H9 (cell line): Measurements from ENCODE around the gene HLA-DQA1. TPM values are rescaled to one million over a fixed set of nuclear protein-coding genes. Genes with fewer than 3 reads are reported as not detected.

Experiments used
- DNase-seq: peaks from one replicate; pipeline ENCODE4 v3.0.0-alpha.2; 2017
- H2AFZ ChIP-seq: one replicate; pipeline ENCODE4 v1.6.1; 2013; ENCODE audit warnings: mild to moderate bottlenecking, low read length, control low read depth, moderate library complexity
- H2AK5ac ChIP-seq: 2 replicates; pipeline ENCODE4 v1.6.1; 2013; ENCODE audit warnings: low read length, control low read depth, mixed read lengths; ENCODE audit not compliant: insufficient read length
- H2BK120ac ChIP-seq: one replicate; pipeline ENCODE4 v1.6.1; 2013; ENCODE audit warnings: low read depth, mild to moderate bottlenecking, low read length, control low read depth, inconsistent platforms; ENCODE audit not compliant: poor library complexity, severe bottlenecking
- H2BK12ac ChIP-seq: 2 replicates; pipeline ENCODE4 v1.6.1; 2013; ENCODE audit warnings: low read length, control low read depth, mixed read lengths, low read depth; ENCODE audit not compliant: insufficient read length
- H2BK15ac ChIP-seq: 2 replicates; pipeline ENCODE4 v1.6.1; 2013; ENCODE audit warnings: low read depth, low read length, control low read depth
- H2BK20ac ChIP-seq: one replicate; pipeline ENCODE4 v1.6.1; 2013; ENCODE audit warnings: low read depth, mild to moderate bottlenecking, low read length, control low read depth, inconsistent platforms; ENCODE audit not compliant: poor library complexity, severe bottlenecking
- H2BK5ac ChIP-seq: 2 replicates; pipeline ENCODE4 v1.6.1; 2013; ENCODE audit warnings: low read length, control low read depth, mixed read lengths; ENCODE audit not compliant: insufficient read length
- H3K14ac ChIP-seq: 2 replicates; pipeline ENCODE4 v1.6.1; 2013; ENCODE audit warnings: low read length, control low read depth; ENCODE audit not compliant: insufficient read depth
- H3K18ac ChIP-seq: 2 replicates; pipeline ENCODE4 v1.6.1; 2013; ENCODE audit warnings: low read depth, mild to moderate bottlenecking, mixed read lengths, low read length, control low read depth; ENCODE audit not compliant: insufficient read length
- H3K23ac ChIP-seq: 2 replicates; pipeline ENCODE4 v1.6.1; 2013; ENCODE audit warnings: low read length, control low read depth, mixed read lengths, low read depth; ENCODE audit not compliant: insufficient read length
- H3K23me2 ChIP-seq: 2 replicates; pipeline ENCODE4 v1.6.1; 2013; ENCODE audit warnings: low read depth, mild to moderate bottlenecking, mixed read lengths, low read length, control low read depth; ENCODE audit not compliant: insufficient read length, poor library complexity, severe bottlenecking
- H3K27ac ChIP-seq: 2 replicates; pipeline ENCODE4 v1.5.1; 2013; ENCODE audit warnings: low read length, control low read depth, mixed read lengths, low read depth; ENCODE audit not compliant: insufficient read length
- H3K27me3 ChIP-seq: 2 replicates; pipeline ENCODE4 v1.6.1; 2013; ENCODE audit warnings: low read length, control low read depth, inconsistent platforms; ENCODE audit not compliant: insufficient read depth
- H3K4ac ChIP-seq: 2 replicates; pipeline ENCODE4 v1.6.1; 2013; ENCODE audit warnings: low read depth, mild to moderate bottlenecking, control low read depth, inconsistent platforms, low read length, moderate library complexity
- H3K4me1 ChIP-seq: 2 replicates; pipeline ENCODE4 v1.6.1; 2013; ENCODE audit warnings: low read length, control low read depth, inconsistent platforms; ENCODE audit not compliant: insufficient read depth
- H3K4me2 ChIP-seq: 2 replicates; pipeline ENCODE4 v1.6.1; 2013; ENCODE audit warnings: low read length, control low read depth, mixed read lengths; ENCODE audit not compliant: insufficient read length, insufficient read depth
- H3K56ac ChIP-seq: 2 replicates; pipeline ENCODE4 v1.6.1; 2013; ENCODE audit warnings: low read depth, mild to moderate bottlenecking, mixed read lengths, low read length, control low read depth; ENCODE audit not compliant: insufficient read length
- H3K79me1 ChIP-seq: 2 replicates; pipeline ENCODE4 v1.6.1; 2013; ENCODE audit warnings: low read depth, mild to moderate bottlenecking, moderate library complexity, low read length, control low read depth, inconsistent platforms; ENCODE audit not compliant: insufficient read depth, poor library complexity, severe bottlenecking
- H3K79me2 ChIP-seq: 2 replicates; pipeline ENCODE4 v1.6.1; 2013; ENCODE audit warnings: low read length, control low read depth, inconsistent platforms; ENCODE audit not compliant: insufficient read depth
- H3K9ac ChIP-seq: 2 replicates; pipeline ENCODE4 v1.6.1; 2013; ENCODE audit warnings: low read length, control low read depth, mixed read lengths; ENCODE audit not compliant: insufficient read length; ENCODE audit errors: extremely low read depth
- H3K9me3 ChIP-seq: one replicate; pipeline ENCODE4 v1.6.1; 2013; ENCODE audit warnings: low read depth, low read length, inconsistent platforms; ENCODE audit not compliant: control insufficient read depth
- H3T11ph ChIP-seq: one replicate; pipeline ENCODE4 v1.6.1; 2013; ENCODE audit warnings: mild to moderate bottlenecking, low read length, control low read depth, inconsistent platforms
- H4K20me1 ChIP-seq: one replicate; pipeline ENCODE4 v1.6.1; 2013; ENCODE audit not compliant: control insufficient read depth, insufficient read length, insufficient read depth
- H4K5ac ChIP-seq: 2 replicates; pipeline ENCODE4 v1.6.1; 2013; ENCODE audit warnings: low read depth, mild to moderate bottlenecking, mixed read lengths, low read length, control low read depth; ENCODE audit not compliant: insufficient read length
- H4K8ac ChIP-seq: replicated peaks from 2 replicates; pipeline ENCODE4 v1.6.1; 2013; ENCODE audit warnings: low read length, control low read depth, mixed read lengths, low read depth; ENCODE audit not compliant: insufficient read length
- H4K91ac ChIP-seq: 2 replicates; pipeline ENCODE4 v1.6.1; 2013; ENCODE audit warnings: low read depth, mild to moderate bottlenecking, moderate library complexity, mixed read lengths, low read length, control low read depth; ENCODE audit not compliant: insufficient read length
- H3K27ac Mint-ChIP-seq, 3 experiments: 2 replicates in 2 of 3; 3 replicates in 1 of 3; pipeline ENCODE4 v1.8.0; 2020 to 2021; ENCODE audit warnings: mixed read lengths in 3 of 3, mild to moderate bottlenecking in 1 of 3, moderate library complexity in 1 of 3
- H3K27me3 Mint-ChIP-seq: 2 replicates; pipeline ENCODE4 v1.8.0; 2021; ENCODE audit warnings: low read depth, mild to moderate bottlenecking, moderate library complexity, mixed read lengths
- H3K36me3 Mint-ChIP-seq, 3 experiments: 2 replicates in 2 of 3; 3 replicates in 1 of 3; pipeline ENCODE4 v1.8.0; 2020 to 2021; ENCODE audit warnings: low read depth in 3 of 3, mixed read lengths in 3 of 3; ENCODE audit not compliant: insufficient read depth in 1 of 3
- H3K4me1 Mint-ChIP-seq, 2 experiments: 2 replicates each; pipeline ENCODE4 v1.8.0; 2020; ENCODE audit warnings: mixed read lengths in 2 of 2
- H3K4me3 Mint-ChIP-seq, 2 experiments: 2 replicates in 1 of 2; 3 replicates in 1 of 2; pipeline ENCODE4 v1.8.0; 2020 to 2021; ENCODE audit warnings: mild to moderate bottlenecking in 2 of 2, mixed read lengths in 2 of 2, moderate library complexity in 1 of 2
- H3K9me3 Mint-ChIP-seq, 2 experiments: 2 replicates in 1 of 2; 3 replicates in 1 of 2; pipeline ENCODE4 v1.8.0; 2020; ENCODE audit warnings: mild to moderate bottlenecking in 2 of 2, mixed read lengths in 2 of 2, moderate library complexity in 1 of 2
- WGBS: extraction: QIAGEN DNeasy Blood & Tissue Kit; methylation state at CpG from one replicate; pipeline ENCODE4 v1.1.7; 2013; ENCODE audit warnings: missing lambda C conversion rate, low lambda C conversion rate, mixed read lengths; ENCODE audit not compliant: insufficient read length; ENCODE audit errors: extremely low coverage; 5-methylcytosine and 5-hydroxymethylcytosine counted together
- total RNA-seq: library from RNA; stranded (reverse); gene quantifications from 2 replicates; pipeline ENCODE4 v1.2.1, GENCODE V29; 2021
- TF ChIP-seq, protein P1 (sequence below): fragments of 200-600 bp; sonication (generic); conservative IDR thresholded peaks from 3 replicates; pipeline ENCODE4 v1.8.0; 2021; ENCODE audit warnings: antibody characterized with exemption, mild to moderate bottlenecking

HLA-DQA1 gene
- total RNA-seq, 1 experiment from 2014 or later: 1.7 TPM

DNA sequence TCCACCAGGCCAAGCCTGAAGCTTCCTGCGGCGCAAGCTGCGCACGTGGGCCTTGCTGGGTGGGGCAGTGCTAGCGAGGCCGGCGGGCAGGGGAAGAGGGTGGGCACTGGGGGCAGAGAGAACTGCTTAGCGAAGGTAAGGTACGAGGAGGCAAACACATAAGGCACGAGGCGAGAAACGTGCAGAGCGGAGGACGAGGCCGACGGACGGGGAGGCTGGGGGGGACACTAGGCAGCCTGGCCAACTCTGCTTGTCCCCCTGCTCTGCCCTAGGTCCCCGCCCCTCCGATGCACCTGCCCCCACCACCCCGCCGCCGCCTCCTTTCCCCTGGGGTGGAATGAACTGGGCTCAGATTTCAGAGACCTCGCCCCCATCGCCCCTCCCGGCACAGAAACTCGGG lies 27.1 kb downstream of the HLA-DQA1 start:
- H2BK20ac ChIP-seq: no peak overlapping the region
- Mint-ChIP-seq H3K27ac (peak overlapping the region in 1 of 3 experiments; percentile 28; a peak in 1 of 7 replicates), H3K4me3 (peak overlapping the region; percentile 71 to 89; a peak in 4 of 5 replicates), H3K27me3 (peaks cover 22% of the 10 kb centered on the region), H3K9me3 (no peaks in the 10 kb centered on the region), H3K36me3 (peaks cover 32 to 44% (median 33%) of the 10 kb centered on the region in 3 experiments), H3K4me1 (peaks cover 29 to 35% of the 10 kb centered on the region in 2 experiments)
- no peak overlapping the region for H3K18ac ChIP-seq
- no peaks in the 10 kb centered on the region for H3K23me2 ChIP-seq
- H3K9ac ChIP-seq: no peak overlapping the region
- no peak overlapping the region for H3K4ac ChIP-seq
- H2BK12ac ChIP-seq: no peak overlapping the region
- H3K4me1 ChIP-seq: no peaks in the 10 kb centered on the region
- peak overlapping the region; percentile 62 for H3K4me2 ChIP-seq
- no peak overlapping the region for H2BK15ac ChIP-seq
- TF ChIP-seq, protein P1, sequence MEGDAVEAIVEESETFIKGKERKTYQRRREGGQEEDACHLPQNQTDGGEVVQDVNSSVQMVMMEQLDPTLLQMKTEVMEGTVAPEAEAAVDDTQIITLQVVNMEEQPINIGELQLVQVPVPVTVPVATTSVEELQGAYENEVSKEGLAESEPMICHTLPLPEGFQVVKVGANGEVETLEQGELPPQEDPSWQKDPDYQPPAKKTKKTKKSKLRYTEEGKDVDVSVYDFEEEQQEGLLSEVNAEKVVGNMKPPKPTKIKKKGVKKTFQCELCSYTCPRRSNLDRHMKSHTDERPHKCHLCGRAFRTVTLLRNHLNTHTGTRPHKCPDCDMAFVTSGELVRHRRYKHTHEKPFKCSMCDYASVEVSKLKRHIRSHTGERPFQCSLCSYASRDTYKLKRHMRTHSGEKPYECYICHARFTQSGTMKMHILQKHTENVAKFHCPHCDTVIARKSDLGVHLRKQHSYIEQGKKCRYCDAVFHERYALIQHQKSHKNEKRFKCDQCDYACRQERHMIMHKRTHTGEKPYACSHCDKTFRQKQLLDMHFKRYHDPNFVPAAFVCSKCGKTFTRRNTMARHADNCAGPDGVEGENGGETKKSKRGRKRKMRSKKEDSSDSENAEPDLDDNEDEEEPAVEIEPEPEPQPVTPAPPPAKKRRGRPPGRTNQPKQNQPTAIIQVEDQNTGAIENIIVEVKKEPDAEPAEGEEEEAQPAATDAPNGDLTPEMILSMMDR: no peak
- no peak overlapping the region for H2BK5ac ChIP-seq
- H2AFZ ChIP-seq: no peak overlapping the region
- no CpG with 5 or more reads among the region's 26 CpGs for WGBS
- no peaks in the 10 kb centered on the region for H3K9me3 ChIP-seq
- H3K23ac ChIP-seq: no peak overlapping the region
- no peak overlapping the region for H4K91ac ChIP-seq
- no peak overlapping the region for H3K27ac ChIP-seq
- no peak overlapping the region for H3K56ac ChIP-seq
- no peak overlapping the region for H3K14ac ChIP-seq
- H4K5ac ChIP-seq: no peak overlapping the region
- no peak overlapping the region for H4K8ac ChIP-seq
- no peak overlapping the region for H2AK5ac ChIP-seq
- no peaks in the 10 kb centered on the region for H4K20me1 ChIP-seq
- H3K27me3 ChIP-seq: peaks cover 4% of the 10 kb centered on the region; the same call in 1 of the 2 replicates
- no peaks in the 10 kb centered on the region for H3K79me1 ChIP-seq
- DNase-seq: no peak
- no peak overlapping the region for H2BK120ac ChIP-seq
- H3K79me2 ChIP-seq: no peaks in the 10 kb centered on the region
- H3T11ph ChIP-seq: no peak overlapping the region
